OCI-LY7 (cell line): ENCODE measurements around the gene MRPL48. TPM values are rescaled to one million over a fixed set of nuclear protein-coding genes. Genes with fewer than 3 reads are reported as not detected.

ENCODE experiments used
- BruUV-seq: library from RNA; stranded (reverse); fragments of 400-500 nt; replicated peaks from 2 replicates; lab custom pipeline; 2021; lab: Mats Ljungman, UMichigan
- CTCF ChIA-PET: fragments of 300-600 bp; sonication (Branson Sonifier 250); formaldehyde crosslinking; loops from one replicate; lab custom pipeline; 2022; ENCODE audit warnings: antibody characterized with exemption; ENCODE audit not compliant: unreplicated experiment; lab: Charles Lee
- POLR2A ChIA-PET: fragments of 300-600 bp; sonication (Branson Sonifier 250); formaldehyde crosslinking; loops from one replicate; lab custom pipeline; 2022; ENCODE audit warnings: antibody characterized with exemption; lab: Charles Lee
- DNase-seq: peaks from one replicate; pipeline ENCODE4 v3.0.0-alpha.2; 2015; ENCODE audit warnings: low spot score
- H2AFZ ChIP-seq: fragments of 200-600 bp; sonication (generic), shearing (Covaris generic); 2 replicates; pipeline ENCODE4 v1.6.1; 2014; ENCODE audit warnings: mild to moderate bottlenecking, antibody characterized with exemption, low read length, moderate library complexity
- H3K27ac ChIP-seq: fragments of 200-600 bp; sonication (generic); 2 replicates; pipeline ENCODE4 v1.5.1; 2014; ENCODE audit warnings: mixed run types, low read depth, mild to moderate bottlenecking, moderate library complexity, low read length, inconsistent platforms; ENCODE audit not compliant: poor library complexity, severe bottlenecking
- H3K36me3 ChIP-seq: fragments of 200-600 bp; sonication (generic); 2 replicates; pipeline ENCODE4 v1.6.1; 2014; ENCODE audit warnings: mild to moderate bottlenecking, antibody characterized with exemption, low read length, moderate library complexity, mixed read lengths; ENCODE audit not compliant: insufficient read depth
- H3K4me1 ChIP-seq: fragments of 200-600 bp; sonication (generic); 2 replicates; pipeline ENCODE4 v1.5.1; 2014; ENCODE audit warnings: mild to moderate bottlenecking, low read length; ENCODE audit not compliant: insufficient read depth, poor library complexity, severe bottlenecking
- H3K4me2 ChIP-seq: fragments of 200-600 bp; sonication (generic); 2 replicates; pipeline ENCODE4 v1.6.1; 2014; ENCODE audit warnings: mild to moderate bottlenecking, low read length
- H3K4me3 ChIP-seq: fragments of 200-600 bp; sonication (generic); 2 replicates; pipeline ENCODE4 v1.5.1; 2014; ENCODE audit warnings: mild to moderate bottlenecking, low read depth, low read length; ENCODE audit not compliant: poor library complexity, severe bottlenecking
- H3K79me2 ChIP-seq: fragments of 200-600 bp; sonication (generic); 2 replicates; pipeline ENCODE4 v1.6.1; 2016; ENCODE audit warnings: low read depth, mild to moderate bottlenecking, low read length, moderate library complexity, mixed read lengths; ENCODE audit not compliant: insufficient read depth
- H3K9me2 ChIP-seq: fragments of 200-600 bp; sonication (generic); 2 replicates; pipeline ENCODE4 v1.6.1; 2016; ENCODE audit warnings: mild to moderate bottlenecking, low read length, mixed read lengths; ENCODE audit not compliant: insufficient read depth
- H3K9me3 ChIP-seq: fragments of 200-600 bp; sonication (generic); 2 replicates; pipeline ENCODE4 v1.6.1; 2014; ENCODE audit warnings: mild to moderate bottlenecking, mixed run types, low read length, mixed read lengths
- H4K20me1 ChIP-seq: fragments of 200-600 bp; sonication (generic); 2 replicates; pipeline ENCODE4 v1.6.1; 2014; ENCODE audit warnings: mild to moderate bottlenecking, antibody characterized with exemption, low read length, moderate library complexity, mixed read lengths; ENCODE audit not compliant: insufficient read depth
- EZH2phosphoT487 ChIP-seq: fragments of 200-600 bp; sonication (generic); IDR thresholded peaks from 2 replicates; pipeline ENCODE4 v1.6.1; 2018; ENCODE audit warnings: low read depth, borderline replicate concordance, mild to moderate bottlenecking, mixed run types, antibody characterized with exemption, low read length, moderate library complexity, mixed read lengths
- intact Hi-C: fragments of 100-400 bp; cut with micrococcal nuclease; formaldehyde crosslinking; loops from one replicate; pipeline ENCODE4 v1.10.0; 2022; ENCODE audit not compliant: unreplicated experiment
- total RNA-seq, 2 experiments: library from RNA; depleted of rRNA in 1 of 2; stranded (reverse); fragments of >200 nt in 1 of 2; shearing (Covaris generic) in 1 of 2; gene quantifications; 2 replicates each; pipeline ENCODE4 v1.2.3, GENCODE V29; 2014 to 2022
- TF ChIP-seq, protein P1 (sequence below): fragments of 200-600 bp; sonication (generic); conservative IDR thresholded peaks from 2 replicates; pipeline ENCODE4 v1.5.1; 2014; ENCODE audit warnings: mild to moderate bottlenecking, antibody characterized with exemption, low read length, moderate library complexity, mixed read lengths

MRPL48 gene
- total RNA-seq, 2 experiments from 2014 or later = 63.9 to 167 TPM

DNA sequence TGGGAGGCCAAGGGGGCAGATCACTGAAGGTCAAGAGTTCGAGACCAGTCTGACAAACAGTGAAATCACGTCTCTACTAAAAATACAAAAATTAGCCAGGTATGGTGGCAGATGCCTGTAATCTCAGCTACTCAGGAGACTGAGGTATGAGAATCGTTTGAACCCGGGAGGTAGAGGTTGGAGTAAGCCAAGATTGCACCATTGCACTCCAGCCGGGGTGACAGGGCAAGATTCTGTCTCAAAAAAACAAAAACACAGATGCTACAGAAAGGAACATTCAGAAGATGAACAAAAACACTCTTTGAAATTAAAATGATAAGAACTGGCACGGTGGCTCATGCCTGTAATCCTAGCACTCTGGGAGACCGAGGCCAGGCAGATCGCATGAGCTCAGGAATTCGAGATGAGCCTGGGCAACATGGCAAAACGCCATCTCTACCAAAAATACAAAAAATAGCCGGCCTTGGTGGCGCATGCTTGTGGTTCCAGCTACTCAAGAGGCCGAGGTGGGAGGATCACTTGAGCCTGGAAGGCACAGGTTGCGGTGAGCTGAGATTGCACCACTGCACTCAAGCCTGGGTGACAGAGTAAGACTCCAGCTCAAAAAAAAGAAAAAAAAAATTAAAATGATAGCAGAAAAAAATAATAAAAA is 35.3 kb upstream of the MRPL48 start:
- Histone ChIP-seq H3K4me3 (no peak overlapping the region), H3K4me1 (peaks cover 8% of the 10 kb centered on the region), H3K36me3 (peaks cover 5% of the 10 kb centered on the region; the same call in 1 of the 2 replicates), H4K20me1 (no peaks in the 10 kb centered on the region), H3K9me2 (no peaks in the 10 kb centered on the region), H3K27ac (no peak overlapping the region), H3K79me2 (peaks cover 45% of the 10 kb centered on the region; the same call in 1 of the 2 replicates), H3K4me2 (no peak overlapping the region), H2AFZ (no peak overlapping the region), H3K9me3 (no peaks in the 10 kb centered on the region)
- intact Hi-C loops = no loop called here
- no peak for DNase-seq
- ChIA-PET POLR2A (interaction anchor here (0.7 to 0.8 kb wide), 2 partner anchors 11 to 24 kb away, joined by 3 to 4 read pairs; no protein-coding TSS in a partner anchor), CTCF (no interaction called here)
- BruUV-seq = no TSS peak
- TF ChIP-seq EZH2phosphoT487 = no peak
- TF ChIP-seq, protein P1, sequence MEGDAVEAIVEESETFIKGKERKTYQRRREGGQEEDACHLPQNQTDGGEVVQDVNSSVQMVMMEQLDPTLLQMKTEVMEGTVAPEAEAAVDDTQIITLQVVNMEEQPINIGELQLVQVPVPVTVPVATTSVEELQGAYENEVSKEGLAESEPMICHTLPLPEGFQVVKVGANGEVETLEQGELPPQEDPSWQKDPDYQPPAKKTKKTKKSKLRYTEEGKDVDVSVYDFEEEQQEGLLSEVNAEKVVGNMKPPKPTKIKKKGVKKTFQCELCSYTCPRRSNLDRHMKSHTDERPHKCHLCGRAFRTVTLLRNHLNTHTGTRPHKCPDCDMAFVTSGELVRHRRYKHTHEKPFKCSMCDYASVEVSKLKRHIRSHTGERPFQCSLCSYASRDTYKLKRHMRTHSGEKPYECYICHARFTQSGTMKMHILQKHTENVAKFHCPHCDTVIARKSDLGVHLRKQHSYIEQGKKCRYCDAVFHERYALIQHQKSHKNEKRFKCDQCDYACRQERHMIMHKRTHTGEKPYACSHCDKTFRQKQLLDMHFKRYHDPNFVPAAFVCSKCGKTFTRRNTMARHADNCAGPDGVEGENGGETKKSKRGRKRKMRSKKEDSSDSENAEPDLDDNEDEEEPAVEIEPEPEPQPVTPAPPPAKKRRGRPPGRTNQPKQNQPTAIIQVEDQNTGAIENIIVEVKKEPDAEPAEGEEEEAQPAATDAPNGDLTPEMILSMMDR = no peak

DNA sequence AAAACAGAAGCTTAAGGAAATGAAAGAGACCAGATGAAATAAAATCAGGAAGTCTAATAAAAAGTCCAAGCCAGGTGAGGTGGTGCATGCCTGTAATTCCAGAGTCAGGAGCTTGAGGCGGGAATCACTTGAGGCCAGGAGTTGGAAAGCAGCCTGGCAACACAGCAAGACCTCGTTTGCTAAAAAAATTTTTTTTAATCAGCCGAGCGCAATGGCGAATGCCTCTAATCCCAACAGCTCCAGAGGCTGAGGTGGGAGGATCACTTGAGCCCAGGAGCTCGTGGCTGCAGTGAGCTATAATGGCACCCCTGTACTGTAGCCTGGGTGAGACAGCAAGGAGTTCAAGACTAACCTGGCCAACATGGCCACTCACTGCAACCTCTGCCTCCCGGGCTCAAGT is 34.8 kb upstream of the MRPL48 start:
- BruUV-seq = no TSS peak
- intact Hi-C loops = no loop called here
- Histone ChIP-seq H4K20me1 (no peaks in the 10 kb centered on the region), H3K27ac (no peak overlapping the region), H3K4me2 (no peak overlapping the region), H3K4me3 (no peak overlapping the region), H2AFZ (no peak overlapping the region), H3K79me2 (peaks cover 47% of the 10 kb centered on the region; the same call in 1 of the 2 replicates), H3K9me2 (no peaks in the 10 kb centered on the region), H3K36me3 (peaks cover 10% of the 10 kb centered on the region; the same call in 1 of the 2 replicates), H3K9me3 (no peaks in the 10 kb centered on the region), H3K4me1 (peaks cover 8% of the 10 kb centered on the region)
- DNase-seq = no peak
- TF ChIP-seq, protein P1 = no peak
- no peak for TF ChIP-seq EZH2phosphoT487
- ChIA-PET CTCF (no interaction called here), POLR2A (interaction anchor here (0.7 to 0.8 kb wide), 2 partner anchors 11 to 24 kb away, joined by 3 to 4 read pairs; no protein-coding TSS in a partner anchor)

DNA sequence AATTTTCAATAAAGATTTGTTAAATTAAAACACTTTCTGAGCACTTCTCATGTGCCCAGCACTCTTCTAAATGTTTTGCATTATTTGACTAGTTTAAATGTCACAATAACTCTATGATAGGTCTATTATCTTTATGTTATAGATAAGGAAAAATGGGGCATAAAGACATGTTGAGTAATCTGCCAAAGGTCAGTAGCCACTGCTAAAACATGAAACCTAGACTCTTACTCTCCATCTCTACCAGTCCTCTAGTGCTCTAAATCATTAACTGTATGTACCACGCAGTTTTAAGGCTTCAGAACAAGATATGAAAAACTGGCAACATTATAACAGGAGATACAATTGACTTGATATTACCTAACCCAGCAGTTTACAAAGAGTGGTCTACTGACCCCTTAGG is 33.7 kb upstream of the MRPL48 start:
- BruUV-seq = no TSS peak
- no peak overlapping the region for H3K4me2 ChIP-seq
- H3K9me3 ChIP-seq = no peaks in the 10 kb centered on the region
- peaks cover 14% of the 10 kb centered on the region for H3K4me1 ChIP-seq
- H3K27ac ChIP-seq = no peak overlapping the region
- no peaks in the 10 kb centered on the region for H3K9me2 ChIP-seq
- no peak overlapping the region for H2AFZ ChIP-seq
- H3K79me2 ChIP-seq = peaks cover 47% of the 10 kb centered on the region; the same call in 1 of the 2 replicates
- no peak for TF ChIP-seq EZH2phosphoT487
- TF ChIP-seq, protein P1 = no peak
- peaks cover 10% of the 10 kb centered on the region; the same call in 1 of the 2 replicates for H3K36me3 ChIP-seq
- intact Hi-C loops = no loop called here
- no peak overlapping the region for H3K4me3 ChIP-seq
- peaks cover 3% of the 10 kb centered on the region; the same call in 1 of the 2 replicates for H4K20me1 ChIP-seq
- no peak for DNase-seq
- ChIA-PET CTCF (no interaction called here), POLR2A (no interaction called here)
